H1 (cell line): ENCODE data around the gene MEIS3. TPM values are rescaled to one million over a fixed set of nuclear protein-coding genes. Genes with fewer than 3 reads are reported as not detected.
A peak's percentile ranks its signal among the peaks of the same experiment; 100 is the strongest.

ENCODE experiments used
- CTCF ChIA-PET: fragments of 300-600 bp; sonication (Branson Sonifier 250); formaldehyde crosslinking; loops from one replicate; lab custom pipeline; 2021; ENCODE audit not compliant: partially characterized antibody; lab: Charles Lee
- POLR2A ChIA-PET: fragments of 300-600 bp; sonication (Branson Sonifier 250); formaldehyde crosslinking; loops from one replicate; lab custom pipeline; 2021; ENCODE audit warnings: inconsistent platforms; ENCODE audit not compliant: partially characterized antibody; lab: Charles Lee
- DNase-seq, 2 experiments: peaks; one replicate each; pipeline versions ENCODE4 v3.0.0 to v3.0.0-alpha.2; 2010 to 2022; ENCODE audit warnings: low spot score in 2 of 2, low read depth in 1 of 2, mixed read lengths in 1 of 2
- FAIRE-seq: peaks from 2 replicates; lab custom pipeline; 2011; peaks lifted over from hg19 to GRCh38; lab: Jason Lieb, UNC
- H2AFZ ChIP-seq: 2 replicates; pipeline ENCODE4 v1.8.1; 2012; ENCODE audit warnings: low read length, inconsistent platforms
- H2AK5ac ChIP-seq: 2 replicates; pipeline ENCODE4 v1.6.1; 2013; ENCODE audit warnings: low read depth, low read length
- H2BK120ac ChIP-seq: replicated peaks from 2 replicates; pipeline ENCODE3; 2013; ENCODE audit warnings: low read depth, low read length, inconsistent platforms
- H2BK12ac ChIP-seq: 2 replicates; pipeline ENCODE4 v1.6.1; 2013; ENCODE audit warnings: low read depth, low read length
- H2BK15ac ChIP-seq: 2 replicates; pipeline ENCODE4 v1.6.1; 2013; ENCODE audit warnings: low read length
- H2BK20ac ChIP-seq: 2 replicates; pipeline ENCODE4 v1.6.1; 2013; ENCODE audit warnings: low read length
- H2BK5ac ChIP-seq: 2 replicates; pipeline ENCODE4 v1.6.1; 2013; ENCODE audit warnings: low read depth, low read length
- H3K14ac ChIP-seq: 2 replicates; pipeline ENCODE4 v1.6.1; 2013; ENCODE audit warnings: inconsistent platforms; ENCODE audit not compliant: insufficient read length
- H3K18ac ChIP-seq: 2 replicates; pipeline ENCODE4 v1.6.1; 2013; ENCODE audit warnings: low read length; ENCODE audit errors: extremely low read depth
- H3K23ac ChIP-seq: 2 replicates; pipeline ENCODE4 v1.6.1; 2013; ENCODE audit warnings: inconsistent platforms; ENCODE audit not compliant: insufficient read length
- H3K23me2 ChIP-seq: 2 replicates; pipeline ENCODE4 v1.6.1; 2013; ENCODE audit warnings: low read depth, low read length
- H3K27ac ChIP-seq: 2 replicates; pipeline ENCODE4 v1.6.1; 2011; ENCODE audit warnings: low read depth, low read length, inconsistent platforms
- H3K27me3 ChIP-seq, 4 experiments: replicated peaks in 1 of 4; 1 replicate in 1 of 4; 2 replicates in 3 of 4; pipeline versions ENCODE4 v1.6.1 to v1.8.1; 2011 to 2013; ENCODE audit warnings: low read length in 3 of 4, mild to moderate bottlenecking in 3 of 4, inconsistent platforms in 2 of 4, mixed read lengths in 2 of 4, moderate library complexity in 1 of 4; ENCODE audit not compliant: control insufficient read depth in 3 of 4, insufficient read depth in 3 of 4; ENCODE audit errors: extremely low read depth in 1 of 4
- H3K36me3 ChIP-seq, 4 experiments: 2 replicates each; pipeline versions ENCODE4 v1.6.1 to v1.8.1; 2011 to 2013; ENCODE audit warnings: mild to moderate bottlenecking in 4 of 4, low read length in 3 of 4, moderate library complexity in 2 of 4, control low read depth in 1 of 4, inconsistent platforms in 1 of 4; ENCODE audit not compliant: insufficient read depth in 4 of 4, control insufficient read depth in 2 of 4
- H3K4ac ChIP-seq: replicated peaks from 2 replicates; pipeline ENCODE3; 2013; ENCODE audit warnings: low read length, low read depth, mixed read lengths, inconsistent platforms; ENCODE audit not compliant: insufficient read length
- H3K4me1 ChIP-seq, 4 experiments: replicated peaks in 1 of 4; 1 replicate in 1 of 4; 2 replicates in 3 of 4; pipeline versions ENCODE4 v1.6.1 to v1.8.1; 2011 to 2013; ENCODE audit warnings: low read length in 3 of 4, inconsistent platforms in 2 of 4, mixed read lengths in 1 of 4; ENCODE audit not compliant: insufficient read depth in 4 of 4, control insufficient read depth in 3 of 4
- H3K4me2 ChIP-seq, 2 experiments: 2 replicates each; pipeline versions ENCODE4 v1.6.1 to v1.8.1; 2011 to 2013; ENCODE audit warnings: low read depth in 2 of 2, low read length in 2 of 2, control low read depth in 1 of 2, inconsistent platforms in 1 of 2, mild to moderate bottlenecking in 1 of 2; ENCODE audit not compliant: insufficient read depth in 1 of 2
- H3K4me3 ChIP-seq, 4 experiments: fragments of 200-600, 300-600 bp in 1 of 4; sonication (generic), shearing (Covaris generic), sonication (Bioruptor Twin) in 1 of 4; 2 replicates each; pipeline versions ENCODE4 v1.5.1 to v1.8.1; 2011 to 2016; ENCODE audit warnings: low read length in 4 of 4, low read depth in 3 of 4, control low read depth in 2 of 4, inconsistent platforms in 2 of 4, mild to moderate bottlenecking in 2 of 4, mixed read lengths in 1 of 4, moderate library complexity in 1 of 4; ENCODE audit not compliant: insufficient read depth in 2 of 4; ENCODE audit errors: extremely low read depth in 1 of 4
- H3K56ac ChIP-seq: replicated peaks from 2 replicates; pipeline ENCODE3; 2013; ENCODE audit warnings: low read depth, mild to moderate bottlenecking, mixed read lengths, low read length, inconsistent platforms; ENCODE audit not compliant: insufficient read length
- H3K79me1 ChIP-seq: 2 replicates; pipeline ENCODE4 v1.6.1; 2013; ENCODE audit warnings: low read depth, low read length, control low read depth
- H3K79me2 ChIP-seq, 2 experiments: 2 replicates each; pipeline versions ENCODE4 v1.6.1 to v1.8.1; 2012 to 2013; ENCODE audit warnings: low read length in 2 of 2, mild to moderate bottlenecking in 2 of 2, inconsistent platforms in 1 of 2; ENCODE audit not compliant: insufficient read depth in 2 of 2, control insufficient read depth in 1 of 2
- H3K9ac ChIP-seq, 4 experiments: replicated peaks in 1 of 4; 1 replicate in 1 of 4; 2 replicates in 3 of 4; pipeline versions ENCODE4 v1.6.1 to v1.8.1; 2011 to 2013; ENCODE audit warnings: low read depth in 3 of 4, low read length in 3 of 4, control low read depth in 2 of 4, mild to moderate bottlenecking in 2 of 4, moderate library complexity in 2 of 4, inconsistent platforms in 1 of 4; ENCODE audit errors: extremely low read depth in 1 of 4
- H3K9me3 ChIP-seq, 2 experiments: 2 replicates each; pipeline versions ENCODE4 v1.6.1 to v1.8.1; 2012 to 2013; ENCODE audit warnings: mild to moderate bottlenecking in 2 of 2, moderate library complexity in 2 of 2, control low read depth in 1 of 2, inconsistent platforms in 1 of 2, low read depth in 1 of 2, low read length in 1 of 2, mixed read lengths in 1 of 2; ENCODE audit not compliant: insufficient read depth in 2 of 2
- H4K20me1 ChIP-seq, 2 experiments: replicated peaks in 1 of 2; 2 replicates each; pipeline versions ENCODE3 to v1.8.1; 2011 to 2013; ENCODE audit warnings: inconsistent platforms in 2 of 2, low read length in 2 of 2, mild to moderate bottlenecking in 1 of 2; ENCODE audit not compliant: insufficient read depth in 2 of 2, control insufficient read depth in 1 of 2
- H4K5ac ChIP-seq: 2 replicates; pipeline ENCODE4 v1.6.1; 2013; ENCODE audit warnings: low read length, low read depth, mixed read lengths, inconsistent platforms; ENCODE audit not compliant: insufficient read length
- H4K8ac ChIP-seq: 2 replicates; pipeline ENCODE4 v1.8.0; 2013; ENCODE audit warnings: mild to moderate bottlenecking, moderate library complexity, low read length, inconsistent platforms; ENCODE audit not compliant: insufficient read depth; ENCODE audit errors: extremely low read depth
- H4K91ac ChIP-seq: replicated peaks from 2 replicates; pipeline ENCODE3; 2013; ENCODE audit warnings: low read length, mixed read lengths, inconsistent platforms; ENCODE audit not compliant: insufficient read length
- CBX8 ChIP-seq: fragments of 300-800, 300-1000 bp; sonication (generic); IDR thresholded peaks from 2 replicates; pipeline ENCODE4 v1.7.1; 2016; ENCODE audit warnings: low read depth, low read length, borderline replicate concordance
- CEBPB ChIP-seq: IDR thresholded peaks from 2 replicates; pipeline ENCODE4 v1.6.1; 2012; ENCODE audit warnings: low read depth, low read length
- E2F6 ChIP-seq: IDR thresholded peaks from 2 replicates; pipeline ENCODE4 v1.6.1; 2012; ENCODE audit warnings: inconsistent platforms
- GTF2F1 ChIP-seq: IDR thresholded peaks from 2 replicates; pipeline ENCODE4 v1.6.1; 2012; ENCODE audit warnings: low read depth, low read length, improper control_type of control experiment, borderline replicate concordance
- HDAC6 ChIP-seq: IDR thresholded peaks from one replicate; pipeline ENCODE4 v1.7.1; 2012; ENCODE audit warnings: low read depth, mild to moderate bottlenecking, inconsistent platforms, low read length, moderate library complexity
- PHF8 ChIP-seq: fragments of 200-600 bp; sonication (generic); conservative IDR thresholded peaks from 2 replicates; pipeline ENCODE4 v1.7.1; 2012; ENCODE audit warnings: low read depth, mild to moderate bottlenecking, inconsistent platforms, low read length, moderate library complexity
- POLR2A ChIP-seq, 2 experiments: IDR thresholded peaks; 1 replicate in 1 of 2; 2 replicates in 1 of 2; pipeline ENCODE4 v1.6.1; 2011; ENCODE audit warnings: low read depth in 2 of 2, low read length in 2 of 2, mild to moderate bottlenecking in 2 of 2; ENCODE audit errors: control extremely low read depth in 1 of 2
- RBBP5 ChIP-seq: IDR thresholded peaks from 2 replicates; pipeline ENCODE4 v1.7.1; 2012; ENCODE audit warnings: low read depth, mild to moderate bottlenecking, inconsistent platforms, low read length, moderate library complexity, borderline replicate concordance
- RFX5 ChIP-seq: IDR thresholded peaks from 2 replicates; pipeline ENCODE4 v1.6.1; 2011; ENCODE audit warnings: low read depth, low read length, improper control_type of control experiment, borderline replicate concordance
- SAP30 ChIP-seq: fragments of 300-600 bp; sonication (generic); IDR thresholded peaks from 2 replicates; pipeline ENCODE4 v1.7.1; 2012; ENCODE audit warnings: low read length, moderate library complexity, mild to moderate bottlenecking, inconsistent platforms; ENCODE audit not compliant: insufficient read depth, insufficient replicate concordance
- SP2 ChIP-seq: IDR thresholded peaks from 2 replicates; pipeline ENCODE4 v1.6.1; 2012; ENCODE audit warnings: mild to moderate bottlenecking, low read length, inconsistent platforms
- SP4 ChIP-seq: IDR thresholded peaks from 2 replicates; pipeline ENCODE4 v1.6.1; 2012; ENCODE audit warnings: low read length, inconsistent platforms
- TEAD4 ChIP-seq: IDR thresholded peaks from 2 replicates; pipeline ENCODE4 v1.6.1; 2012; ENCODE audit warnings: low read depth, low read length, inconsistent platforms, mixed read lengths
- ZNF274 ChIP-seq: IDR thresholded peaks from 2 replicates; pipeline ENCODE4 v1.7.0; 2012; ENCODE audit warnings: low read length, borderline replicate concordance; ENCODE audit errors: extremely low read depth
- WGBS, 2 experiments: shearing (Covaris generic) in 1 of 2; methylation state at CpG; one replicate each; pipeline versions ENCODE4 v1.1.6 to v1.1.7; 2013 to 2015; ENCODE audit warnings: low lambda C conversion rate in 2 of 2, mixed read lengths in 2 of 2, inconsistent platforms in 1 of 2, low coverage in 1 of 2, missing lambda C conversion rate in 1 of 2; ENCODE audit not compliant: insufficient replicate concordance in 2 of 2, insufficient coverage in 1 of 2, insufficient read length in 1 of 2; ENCODE audit errors: extremely low coverage in 1 of 2, missing lambda C conversion rate in 1 of 2; 5-methylcytosine and 5-hydroxymethylcytosine counted together
- polyA plus RNA-seq, 7 experiments: library from polyadenylated mRNA; depleted of rRNA in 3 of 7; stranded (reverse) in 5 of 7; unstranded in 2 of 7; fragments of >200 nt in 5 of 7; fragments of 200-250 nt in 2 of 7; gene quantifications; 1 replicate in 5 of 7; 2 replicates in 1 of 7; 4 replicates in 1 of 7; pipeline versions ENCODE4 v1.2.1 to v1.2.3, GENCODE V29; 2011 to 2013; ENCODE audit warnings: missing spikeins in 2 of 7, mixed read lengths in 2 of 7
- total RNA-seq: library from RNA; stranded (reverse); fragmentation: NEBNext Ultra II Directional; extraction: Animal tissue kit (Norgen Biotek cat#: 25700); gene quantifications from 2 replicates; pipeline ENCODE4 v1.2.1, GENCODE V29; 2021

Gene MEIS3
- total and polyA plus RNA-seq, 2 of the 8 experiments (the other 6 are each of a cell fraction or from before 2014, with no cell fraction given), result 24.5 to 28.2 TPM

GRCh38 chr19:47434088-47434487 lies 14.8 kb upstream of the MEIS3 start:
- no peak overlapping the region for H3K56ac ChIP-seq
- H3K23me2 ChIP-seq, result peaks cover 14% of the 10 kb centered on the region
- peaks cover 0 to 6% of the 10 kb centered on the region in 2 experiments for H4K20me1 ChIP-seq
- H2BK120ac ChIP-seq, result no peak overlapping the region
- no peak overlapping the region for H3K18ac ChIP-seq
- no peak overlapping the region for H2AFZ ChIP-seq
- 0 out of 2 replicates have a peak overlapping the region, but pooled peaks have one; percentile 83 for H2AK5ac ChIP-seq
- H4K91ac ChIP-seq, result no peak overlapping the region
- H3K23ac ChIP-seq, result no peak overlapping the region
- no peak overlapping the region for H3K4me2 ChIP-seq
- no peaks in the 10 kb centered on the region for H3K79me1 ChIP-seq
- FAIRE-seq (no peak), DNase-seq (no peak)
- no peaks in the 10 kb centered on the region for H3K36me3 ChIP-seq
- no peaks in the 10 kb centered on the region for H3K9me3 ChIP-seq
- no peaks in the 10 kb centered on the region for H3K79me2 ChIP-seq
- H2BK5ac ChIP-seq, result no peak overlapping the region
- POLR2A ChIA-PET, result interaction anchor here (1.7 to 1.9 kb wide), 2 partner anchors 14 to 50 kb away, joined by 5 to 6 read pairs; partner anchors contain the start of gene KPTN
- no peak overlapping the region for H2BK20ac ChIP-seq
- H4K5ac ChIP-seq, result no peak overlapping the region
- H3K27me3 ChIP-seq, result peaks cover 0 to 23% (median 18%) of the 10 kb centered on the region in 4 experiments; a peak in 6 of 7 replicates
- no peak overlapping the region for H3K4ac ChIP-seq
- H3K27ac ChIP-seq, result no peak overlapping the region
- no peak overlapping the region for H2BK12ac ChIP-seq
- CTCF ChIA-PET, result interaction anchor here (0.6 to 24.5 kb wide), 13 partner anchors 9 to 273 kb away, joined by 3 to 436 read pairs (median 6); partner anchors contain the start of genes DHX34, EHD2, KPTN and SLC8A2
- peaks cover 0 to 16% (median 11%) of the 10 kb centered on the region in 4 experiments; a peak in 5 of 7 replicates for H3K4me1 ChIP-seq
- no peak overlapping the region for H3K9ac ChIP-seq
- no peak overlapping the region for H3K14ac ChIP-seq
- WGBS, 2 experiments, result 92% methylated on average over 7 of the region's 7 CpGs; no CpG with 5 or more reads in 1 of the 2 experiments
- no peak overlapping the region for H2BK15ac ChIP-seq
- H4K8ac ChIP-seq, result no peak overlapping the region
- no peak overlapping the region for H3K4me3 ChIP-seq
- TF ChIP-seq SAP30, result no peak
- no peak for TF ChIP-seq RBBP5
- TF ChIP-seq SP2, result no peak
- TF ChIP-seq POLR2A (IDR thresholded peaks at IDR 0.05; ENCODE audit: control extremely low read depth in 1 of 2, low read depth in 2 of 2, low read length in 2 of 2), result no peak
- TF ChIP-seq ZNF274, result no peak
- TF ChIP-seq CBX8, result no peak
- no peak for TF ChIP-seq PHF8
- no peak for TF ChIP-seq TEAD4
- no peak for TF ChIP-seq GTF2F1
- TF ChIP-seq SP4, result no peak
- TF ChIP-seq CEBPB, result no peak
- TF ChIP-seq HDAC6, result no peak
- TF ChIP-seq E2F6, result no peak
- TF ChIP-seq RFX5, result no peak
